KMS-11 (cell line): ENCODE results near the gene TFRC.
"Not testable (repeated sequence)": the region's sequence is repeated elsewhere in the genome, so short reads cannot be mapped to it uniquely, and the experiment has no call there.

Experiments
- H2AFZ ChIP-seq: fragments of 200-600 bp; sonication (generic); 2 replicates; pipeline ENCODE4 v1.6.1; 2016; ENCODE audit warnings: antibody characterized with exemption, mixed run types, low read depth
- H3K27ac ChIP-seq: fragments of 200-600 bp; sonication (generic); 2 replicates; pipeline ENCODE4 v1.6.1; 2016; ENCODE audit warnings: mild to moderate bottlenecking, mixed run types
- H3K27me3 ChIP-seq: fragments of 200-600 bp; sonication (generic); 2 replicates; pipeline ENCODE4 v1.6.1; 2017; ENCODE audit warnings: mild to moderate bottlenecking, low read depth, mixed run types, moderate library complexity; ENCODE audit not compliant: insufficient read depth
- H3K36me3 ChIP-seq: fragments of 200-600 bp; sonication (generic); 2 replicates; pipeline ENCODE4 v1.6.1; 2017; ENCODE audit warnings: mild to moderate bottlenecking, mixed run types; ENCODE audit not compliant: insufficient read depth
- H3K4me1 ChIP-seq: fragments of 200-600 bp; sonication (generic); 2 replicates; pipeline ENCODE4 v1.6.1; 2016; ENCODE audit warnings: mild to moderate bottlenecking, low read depth, mixed run types; ENCODE audit not compliant: poor library complexity, severe bottlenecking
- H3K4me2 ChIP-seq: fragments of 200-600 bp; sonication (generic); 2 replicates; pipeline ENCODE4 v1.7.0; 2016; ENCODE audit warnings: mild to moderate bottlenecking, mixed run types
- H3K4me3 ChIP-seq: fragments of 200-600 bp; sonication (generic); IDR thresholded peaks from 2 replicates; pipeline ENCODE4 v1.6.1; 2017; ENCODE audit warnings: low read depth, low read length, mixed read lengths; ENCODE audit not compliant: insufficient read depth
- H3K79me2 ChIP-seq: fragments of 200-600 bp; sonication (generic); 2 replicates; pipeline ENCODE4 v1.6.1; 2016; ENCODE audit warnings: low read depth, mixed run types; ENCODE audit not compliant: insufficient read depth
- H3K9ac ChIP-seq: fragments of 200-600 bp; sonication (generic); 2 replicates; pipeline ENCODE4 v1.6.1; 2016; ENCODE audit warnings: mild to moderate bottlenecking, mixed run types
- H4K20me1 ChIP-seq: fragments of 200-600 bp; sonication (generic); 2 replicates; pipeline ENCODE4 v1.6.1; 2016; ENCODE audit warnings: mild to moderate bottlenecking, mixed run types; ENCODE audit not compliant: insufficient read depth
- TF ChIP-seq, protein P1 (sequence below): fragments of 200-600 bp; sonication (generic); conservative IDR thresholded peaks from 2 replicates; pipeline ENCODE4 v1.6.1; 2017; ENCODE audit warnings: low read depth, mild to moderate bottlenecking, antibody characterized with exemption, low read length, moderate library complexity, mixed read lengths

The TFRC gene

DNA sequence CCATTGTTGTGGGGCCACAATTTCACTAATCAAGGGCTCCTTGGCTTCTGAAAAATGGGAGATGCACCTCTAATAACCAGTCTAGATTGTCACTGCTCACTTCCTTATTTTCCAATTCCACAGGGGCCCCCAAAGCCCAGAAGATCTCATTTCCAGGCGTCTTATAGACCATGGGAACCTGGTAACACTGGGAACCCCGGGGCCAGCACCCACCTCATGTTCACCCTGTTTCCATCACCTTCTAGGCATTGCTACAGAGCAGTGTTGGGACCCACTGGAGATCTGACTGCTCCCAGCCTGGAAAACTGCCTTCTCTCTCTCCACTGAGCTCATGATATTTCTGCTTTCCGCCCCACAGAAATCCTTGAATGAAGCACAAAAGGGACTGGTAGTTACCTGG lies 61.5 kb downstream of the TFRC start:
- Histone ChIP-seq H4K20me1 (no peaks in the 10 kb centered on the region), H3K79me2 (no peaks in the 10 kb centered on the region), H3K4me2 (no peak overlapping the region), H3K9ac (no peak overlapping the region), H3K27ac (no peak overlapping the region), H3K4me3 (no peak overlapping the region), H3K36me3 (no peaks in the 10 kb centered on the region), H3K4me1 (peaks cover 5% of the 10 kb centered on the region), H3K27me3 (no peaks in the 10 kb centered on the region), H2AFZ (no peak overlapping the region)
- TF ChIP-seq, protein P1, sequence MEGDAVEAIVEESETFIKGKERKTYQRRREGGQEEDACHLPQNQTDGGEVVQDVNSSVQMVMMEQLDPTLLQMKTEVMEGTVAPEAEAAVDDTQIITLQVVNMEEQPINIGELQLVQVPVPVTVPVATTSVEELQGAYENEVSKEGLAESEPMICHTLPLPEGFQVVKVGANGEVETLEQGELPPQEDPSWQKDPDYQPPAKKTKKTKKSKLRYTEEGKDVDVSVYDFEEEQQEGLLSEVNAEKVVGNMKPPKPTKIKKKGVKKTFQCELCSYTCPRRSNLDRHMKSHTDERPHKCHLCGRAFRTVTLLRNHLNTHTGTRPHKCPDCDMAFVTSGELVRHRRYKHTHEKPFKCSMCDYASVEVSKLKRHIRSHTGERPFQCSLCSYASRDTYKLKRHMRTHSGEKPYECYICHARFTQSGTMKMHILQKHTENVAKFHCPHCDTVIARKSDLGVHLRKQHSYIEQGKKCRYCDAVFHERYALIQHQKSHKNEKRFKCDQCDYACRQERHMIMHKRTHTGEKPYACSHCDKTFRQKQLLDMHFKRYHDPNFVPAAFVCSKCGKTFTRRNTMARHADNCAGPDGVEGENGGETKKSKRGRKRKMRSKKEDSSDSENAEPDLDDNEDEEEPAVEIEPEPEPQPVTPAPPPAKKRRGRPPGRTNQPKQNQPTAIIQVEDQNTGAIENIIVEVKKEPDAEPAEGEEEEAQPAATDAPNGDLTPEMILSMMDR: no peak

DNA sequence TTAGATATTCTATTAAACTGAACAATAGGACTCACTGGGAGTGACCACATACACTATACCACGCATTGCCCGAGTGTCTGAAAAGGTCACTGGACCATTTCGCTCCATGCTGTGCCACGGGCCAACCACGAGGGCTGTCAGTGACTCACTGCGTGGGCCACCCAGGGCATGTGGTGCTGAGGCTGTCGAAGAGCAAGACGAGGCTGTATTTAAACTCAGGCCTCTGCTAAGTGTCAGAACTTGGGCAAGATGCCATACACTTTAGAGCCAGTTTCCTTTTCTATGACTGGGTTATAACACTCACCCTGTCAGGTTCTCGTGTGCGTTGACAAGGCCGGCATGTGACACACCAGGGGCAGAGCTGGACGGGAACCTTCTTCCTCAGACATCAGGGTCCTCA lies 62.3 kb downstream of the TFRC start:
- H2AFZ ChIP-seq, H3K27me3 ChIP-seq, H3K4me3 ChIP-seq, H3K79me2 ChIP-seq, H3K36me3 ChIP-seq, H3K27ac ChIP-seq, H3K9ac ChIP-seq, H4K20me1 ChIP-seq, H3K4me1 ChIP-seq, H3K4me2 ChIP-seq: not testable (repeated sequence)

DNA sequence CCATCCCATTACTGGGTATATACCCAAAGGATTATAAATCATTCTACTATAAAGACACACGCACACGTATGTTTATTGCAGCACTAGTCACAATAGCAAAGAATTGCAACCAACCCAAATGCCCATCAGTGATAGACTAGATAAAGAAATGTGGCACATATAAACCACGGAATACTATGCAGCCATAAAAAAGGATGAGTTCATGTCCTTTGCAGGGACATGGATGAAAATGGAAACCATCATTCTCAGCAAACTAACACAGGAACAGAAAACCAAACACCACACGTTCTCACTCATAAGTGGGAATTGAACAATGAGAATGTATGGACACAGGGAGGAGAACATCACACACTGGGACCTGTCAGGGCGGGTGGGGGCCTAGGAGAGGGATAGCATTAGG lies 63.7 kb downstream of the TFRC start:
- not testable (repeated sequence) for H4K20me1 ChIP-seq, H2AFZ ChIP-seq, H3K27me3 ChIP-seq, H3K9ac ChIP-seq, H3K4me2 ChIP-seq, H3K4me3 ChIP-seq, H3K36me3 ChIP-seq, H3K27ac ChIP-seq, H3K4me1 ChIP-seq, H3K79me2 ChIP-seq

DNA sequence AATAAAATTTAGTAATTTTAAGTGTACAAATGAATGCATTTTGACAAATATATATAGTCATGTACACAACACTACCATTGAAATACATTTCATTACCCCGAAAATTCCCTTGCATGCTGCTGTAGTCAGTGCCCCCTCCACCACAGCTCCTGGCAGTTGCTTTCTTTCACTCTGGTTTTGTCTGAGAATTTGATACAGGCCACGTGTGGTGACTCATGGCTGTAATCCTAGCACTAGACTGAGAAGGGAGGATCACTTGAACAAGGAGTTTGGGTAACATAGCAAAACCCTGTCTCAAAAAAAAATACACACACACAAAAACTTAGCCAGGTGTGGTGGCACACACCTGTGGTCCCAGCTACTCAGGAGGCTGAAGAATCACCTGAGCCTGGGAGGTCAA lies 65.4 kb downstream of the TFRC start:
- Histone ChIP-seq H3K4me2 (no peak overlapping the region), H3K27ac (no peak overlapping the region), H3K36me3 (no peaks in the 10 kb centered on the region), H3K79me2 (no peaks in the 10 kb centered on the region), H2AFZ (no peak overlapping the region), H3K9ac (no peak overlapping the region), H4K20me1 (no peaks in the 10 kb centered on the region), H3K27me3 (no peaks in the 10 kb centered on the region), H3K4me3 (no peak overlapping the region), H3K4me1 (peaks cover 5% of the 10 kb centered on the region)
- TF ChIP-seq, protein P1: no peak

DNA sequence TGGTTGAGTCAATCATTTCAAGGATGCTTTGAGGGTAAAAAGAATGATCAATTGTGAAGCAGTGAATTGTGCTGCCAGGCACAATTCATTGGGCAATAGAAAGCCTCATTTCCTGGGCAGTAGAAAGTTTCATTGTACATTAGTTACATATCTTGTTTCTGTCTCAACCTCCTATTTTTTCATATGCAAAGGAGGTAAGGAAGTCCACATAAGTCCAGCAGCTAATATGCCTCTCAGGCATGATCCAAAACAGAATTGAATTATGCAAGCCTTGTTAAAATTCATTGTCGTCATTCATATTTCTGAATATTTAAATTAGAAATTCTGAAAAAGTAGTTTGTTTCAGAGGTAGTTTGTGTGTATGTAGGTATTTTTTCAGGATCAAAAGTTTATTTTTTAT lies 65.8 kb downstream of the TFRC start:
- Histone ChIP-seq H3K4me3 (no peak overlapping the region), H4K20me1 (no peaks in the 10 kb centered on the region), H3K27ac (no peak overlapping the region), H3K36me3 (no peaks in the 10 kb centered on the region), H3K79me2 (no peaks in the 10 kb centered on the region), H3K4me2 (no peak overlapping the region), H3K4me1 (peaks cover 5% of the 10 kb centered on the region), H2AFZ (no peak overlapping the region), H3K27me3 (no peaks in the 10 kb centered on the region), H3K9ac (no peak overlapping the region)
- TF ChIP-seq, protein P1: no peak
